ENCODE data around the gene TPR. TPM values are rescaled to one million over a fixed set of nuclear protein-coding genes. Genes with fewer than 3 reads are reported as not detected.

TPR gene
- total and polyA plus RNA-seq, 2 of the 8 experiments (the other 6 are each of a cell fraction or from before 2014, with no cell fraction given), result 57.1 to 102 TPM

- no peak overlapping the region for H2AFZ ChIP-seq (ENCODE audit: low read length)
- no peak overlapping the region for H3K9ac ChIP-seq (replicated peaks in 1 of 4; ENCODE audit: extremely low read depth in 1 of 4, low read depth in 3 of 4, low read length in 3 of 4)
- no peaks in the 10 kb centered on the region for H3K79me2 ChIP-seq (ENCODE audit: control insufficient read depth in 1 of 2, insufficient read depth in 2 of 2, low read length in 2 of 2)
- no peak overlapping the region for H3K4me2 ChIP-seq (ENCODE audit: insufficient read depth in 1 of 2, low read depth in 2 of 2, low read length in 2 of 2)
- no peak overlapping the region for H3K18ac ChIP-seq (ENCODE audit: extremely low read depth, low read length)
- H3K36me3 ChIP-seq (ENCODE audit: control insufficient read depth in 2 of 4, insufficient read depth in 4 of 4, low read length in 3 of 4), result peaks cover 0 to 58% (median 20%) of the 10 kb centered on the region in 4 experiments; a peak in 6 of 8 replicates
- H3K79me1 ChIP-seq (ENCODE audit: low read depth, low read length), result no peaks in the 10 kb centered on the region
- H3K9me3 ChIP-seq (ENCODE audit: insufficient read depth in 2 of 2, low read depth in 1 of 2, low read length in 1 of 2), result no peaks in the 10 kb centered on the region
- no peaks in the 10 kb centered on the region for H3K23me2 ChIP-seq (ENCODE audit: low read depth, low read length)
- no peak for TF ChIP-seq CREB1 (IDR thresholded peaks at IDR 0.05)
- no peak overlapping the region for H2BK120ac ChIP-seq (replicated peaks; ENCODE audit: low read depth, low read length)
- FAIRE-seq (no peak), DNase-seq (ENCODE audit: low read depth in 1 of 2, low spot score in 2 of 2) (no peak)
- no peak overlapping the region for H2BK5ac ChIP-seq (ENCODE audit: low read depth, low read length)
- H3K14ac ChIP-seq (ENCODE audit: insufficient read length), result no peak overlapping the region
- no peak overlapping the region for H3K4ac ChIP-seq (replicated peaks; ENCODE audit: insufficient read length, low read depth, low read length)
- H4K8ac ChIP-seq (ENCODE audit: extremely low read depth, insufficient read depth, low read length), result no peak overlapping the region
- no peaks in the 10 kb centered on the region for H3K4me1 ChIP-seq (replicated peaks in 1 of 4; ENCODE audit: control insufficient read depth in 3 of 4, insufficient read depth in 4 of 4, low read length in 3 of 4)
- no peak overlapping the region for H3K23ac ChIP-seq (ENCODE audit: insufficient read length)
- no peaks in the 10 kb centered on the region for H4K20me1 ChIP-seq (replicated peaks in 1 of 2; ENCODE audit: control insufficient read depth in 1 of 2, insufficient read depth in 2 of 2, low read length in 2 of 2)
- CTCF ChIA-PET (ENCODE audit: partially characterized antibody), result no interaction called here
- H4K91ac ChIP-seq (replicated peaks; ENCODE audit: insufficient read length, low read length), result no peak overlapping the region
- H2BK12ac ChIP-seq (ENCODE audit: low read depth, low read length), result no peak overlapping the region
- H3K27me3 ChIP-seq (replicated peaks in 1 of 4; ENCODE audit: control insufficient read depth in 3 of 4, extremely low read depth in 1 of 4, insufficient read depth in 3 of 4, low read length in 3 of 4), result no peaks in the 10 kb centered on the region
- no peak overlapping the region for H2AK5ac ChIP-seq (ENCODE audit: low read depth, low read length)
- H3K4me3 ChIP-seq (ENCODE audit: extremely low read depth in 1 of 4, insufficient read depth in 2 of 4, low read depth in 3 of 4, low read length in 4 of 4), result no peak overlapping the region
- H4K5ac ChIP-seq (ENCODE audit: insufficient read length, low read depth, low read length), result no peak overlapping the region
- no peak overlapping the region for H3K56ac ChIP-seq (replicated peaks; ENCODE audit: insufficient read length, low read depth, low read length)
- no peak overlapping the region for H2BK20ac ChIP-seq (ENCODE audit: low read length)
- POLR2A ChIA-PET (ENCODE audit: partially characterized antibody), result no interaction called here
- H2BK15ac ChIP-seq (ENCODE audit: low read length), result no peak overlapping the region
- 90% methylated on average over 4 of the region's 4 CpGs; no CpG with 5 or more reads in 1 of the 2 experiments for WGBS, 2 experiments (ENCODE audit: extremely low coverage in 1 of 2, insufficient coverage in 1 of 2, insufficient read length in 1 of 2, insufficient replicate concordance in 2 of 2, low coverage in 1 of 2, low lambda C conversion rate in 2 of 2, missing lambda C conversion rate in 1 of 2)
- no peak overlapping the region for H3K27ac ChIP-seq (ENCODE audit: low read depth, low read length)
Measured at GRCh38 chr1:186391841-186392240, 16.8 kb upstream of the TPR start.
